Measurements from ENCODE around the gene PIEZO2. TPM values are rescaled to one million over a fixed set of nuclear protein-coding genes. Genes with fewer than 3 reads are reported as not detected.

The PIEZO2 gene
- total RNA-seq, 1 donor from 2014 or later, result 20.4 TPM

GRCh38 chr18:10783941-10784340 is 365.4 kb downstream of the PIEZO2 start:
- no peak for TF ChIP-seq CTCF (IDR thresholded peaks at IDR 0.05)
- ATAC-seq, result no peak
- no peaks in the 10 kb centered on the region for H3K4me1 ChIP-seq
- no peaks in the 10 kb centered on the region for H3K9me3 ChIP-seq
- DNase-seq, result no peak
- no peaks in the 10 kb centered on the region for H3K27me3 ChIP-seq
- no peak overlapping the region for H3K4me3 ChIP-seq
- H3K27ac ChIP-seq, result no peak overlapping the region
- H3K36me3 ChIP-seq, result no peaks in the 10 kb centered on the region
- intact Hi-C loops (cut with DNase I), result no loop called here

GRCh38 chr18:10776493-10776892 is 372.9 kb downstream of the PIEZO2 start:
- Histone ChIP-seq H3K4me1 (no peaks in the 10 kb centered on the region), H3K36me3 (no peaks in the 10 kb centered on the region), H3K27ac (no peak overlapping the region), H3K4me3 (no peak overlapping the region), H3K9me3 (no peaks in the 10 kb centered on the region), H3K27me3 (no peaks in the 10 kb centered on the region)
- TF ChIP-seq CTCF (IDR thresholded peaks at IDR 0.05), result no peak
- ATAC-seq (no peak), DNase-seq (no peak)
- intact Hi-C loops (cut with DNase I), result no loop called here

- intact Hi-C loops (cut with DNase I), result no loop called here
- TF ChIP-seq CTCF (IDR thresholded peaks at IDR 0.05), result no peak
- Histone ChIP-seq H3K27ac (no peak overlapping the region), H3K27me3 (no peaks in the 10 kb centered on the region), H3K9me3 (no peaks in the 10 kb centered on the region), H3K4me1 (no peaks in the 10 kb centered on the region), H3K4me3 (no peak overlapping the region), H3K36me3 (no peaks in the 10 kb centered on the region)
- no peak for DNase-seq
- no peak for ATAC-seq
These were observed 374.3 kb downstream of the PIEZO2 start for GRCh38 chr18:10775026-10775425.

GRCh38 chr18:10771053-10771709 is 378.2 kb downstream of the PIEZO2 start:
- no peak overlapping the region for H3K4me3 ChIP-seq
- no peak for DNase-seq
- intact Hi-C loops (cut with DNase I), result no loop called here
- no peaks in the 10 kb centered on the region for H3K4me1 ChIP-seq
- no peaks in the 10 kb centered on the region for H3K36me3 ChIP-seq
- TF ChIP-seq CTCF (IDR thresholded peaks at IDR 0.05), result no peak
- H3K27me3 ChIP-seq, result no peaks in the 10 kb centered on the region
- ATAC-seq, result no peak
- H3K27ac ChIP-seq, result no peak overlapping the region
- H3K9me3 ChIP-seq, result no peaks in the 10 kb centered on the region

- Histone ChIP-seq H3K36me3 (no peaks in the 10 kb centered on the region), H3K27me3 (no peaks in the 10 kb centered on the region)
- intact Hi-C loops (cut with DNase I), result no loop called here
These were observed 379.1 kb downstream of the PIEZO2 start for GRCh38 chr18:10770264-10770663.

More at GRCh38 chr18:10770264-10770663, 379.1 kb downstream of the PIEZO2 start:
- H3K27ac ChIP-seq, result no peak overlapping the region
- no peak overlapping the region for H3K4me3 ChIP-seq
- no peak for DNase-seq
- TF ChIP-seq CTCF (IDR thresholded peaks at IDR 0.05), result no peak
- no peak for ATAC-seq
- no peaks in the 10 kb centered on the region for H3K9me3 ChIP-seq
- no peaks in the 10 kb centered on the region for H3K4me1 ChIP-seq

Measured in upper lobe of right lung (tissue), 1 donor.